GM21717 (cell line): ENCODE data around the gene MRTFB.
A peak's percentile ranks its signal among the peaks of the same experiment; 100 is the strongest.
"Not testable (repeated sequence)": the region's sequence is repeated elsewhere in the genome, so short reads cannot be mapped to it uniquely, and the experiment has no call there.

ENCODE experiments used
- ATAC-seq: cut with Tn5 transposase; IDR thresholded peaks from one replicate; pipeline ENCODE4 v1.9.1; 2021; ENCODE audit warnings: mild to moderate bottlenecking, moderate library complexity; ENCODE audit not compliant: unreplicated experiment

The MRTFB gene, protein sequence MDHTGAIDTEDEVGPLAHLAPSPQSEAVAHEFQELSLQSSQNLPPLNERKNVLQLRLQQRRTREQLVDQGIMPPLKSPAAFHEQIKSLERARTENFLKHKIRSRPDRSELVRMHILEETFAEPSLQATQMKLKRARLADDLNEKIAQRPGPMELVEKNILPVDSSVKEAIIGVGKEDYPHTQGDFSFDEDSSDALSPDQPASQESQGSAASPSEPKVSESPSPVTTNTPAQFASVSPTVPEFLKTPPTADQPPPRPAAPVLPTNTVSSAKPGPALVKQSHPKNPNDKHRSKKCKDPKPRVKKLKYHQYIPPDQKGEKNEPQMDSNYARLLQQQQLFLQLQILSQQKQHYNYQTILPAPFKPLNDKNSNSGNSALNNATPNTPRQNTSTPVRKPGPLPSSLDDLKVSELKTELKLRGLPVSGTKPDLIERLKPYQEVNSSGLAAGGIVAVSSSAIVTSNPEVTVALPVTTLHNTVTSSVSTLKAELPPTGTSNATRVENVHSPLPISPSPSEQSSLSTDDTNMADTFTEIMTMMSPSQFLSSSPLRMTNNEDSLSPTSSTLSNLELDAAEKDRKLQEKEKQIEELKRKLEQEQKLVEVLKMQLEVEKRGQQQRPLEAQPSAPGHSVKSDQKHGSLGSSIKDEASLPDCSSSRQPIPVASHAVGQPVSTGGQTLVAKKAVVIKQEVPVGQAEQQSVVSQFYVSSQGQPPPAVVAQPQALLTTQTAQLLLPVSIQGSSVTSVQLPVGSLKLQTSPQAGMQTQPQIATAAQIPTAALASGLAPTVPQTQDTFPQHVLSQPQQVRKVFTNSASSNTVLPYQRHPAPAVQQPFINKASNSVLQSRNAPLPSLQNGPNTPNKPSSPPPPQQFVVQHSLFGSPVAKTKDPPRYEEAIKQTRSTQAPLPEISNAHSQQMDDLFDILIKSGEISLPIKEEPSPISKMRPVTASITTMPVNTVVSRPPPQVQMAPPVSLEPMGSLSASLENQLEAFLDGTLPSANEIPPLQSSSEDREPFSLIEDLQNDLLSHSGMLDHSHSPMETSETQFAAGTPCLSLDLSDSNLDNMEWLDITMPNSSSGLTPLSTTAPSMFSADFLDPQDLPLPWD

DNA sequence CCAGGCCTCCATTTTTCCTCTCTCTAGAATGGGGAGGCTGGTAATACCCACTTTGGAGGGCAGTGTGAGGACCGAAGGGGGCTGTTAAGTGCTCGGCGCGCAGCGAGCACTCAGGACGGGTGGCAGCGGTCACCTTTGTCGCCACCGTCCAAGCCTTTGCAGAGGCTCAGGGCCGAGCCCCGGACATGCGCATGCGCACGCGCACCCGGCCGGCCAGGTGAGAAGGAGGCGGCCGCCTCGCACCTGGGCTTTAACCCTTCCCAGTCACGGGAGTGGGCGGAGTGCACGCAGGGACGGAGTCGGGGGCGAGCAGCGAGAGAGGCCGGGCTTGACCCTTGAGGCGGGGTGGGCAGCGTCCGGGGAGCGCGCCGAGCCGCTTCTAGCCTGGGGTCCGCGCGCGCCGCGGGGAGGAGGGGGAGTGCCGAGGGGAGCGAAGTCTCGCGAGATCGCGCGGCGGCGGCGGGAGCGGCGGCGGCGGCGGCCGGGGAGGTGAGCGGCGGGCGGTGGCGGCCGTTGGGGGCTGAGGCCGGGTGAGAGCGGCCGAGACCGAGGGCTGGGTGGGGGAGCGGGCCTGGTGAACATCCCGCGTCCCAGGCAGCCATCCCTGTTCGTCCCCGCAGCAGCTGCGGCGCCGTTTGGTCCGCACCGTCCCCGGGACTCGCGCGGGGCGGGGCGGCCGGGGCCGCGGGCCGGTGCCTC is at the start of gene MRTFB:
Gene MRTFB, plus strand, starts transcription at position 443 of the 699 bp plus-strand sequence. CDS start 69,288 bp downstream, outside the sequence.
- peak; percentile 81 for ATAC-seq

DNA sequence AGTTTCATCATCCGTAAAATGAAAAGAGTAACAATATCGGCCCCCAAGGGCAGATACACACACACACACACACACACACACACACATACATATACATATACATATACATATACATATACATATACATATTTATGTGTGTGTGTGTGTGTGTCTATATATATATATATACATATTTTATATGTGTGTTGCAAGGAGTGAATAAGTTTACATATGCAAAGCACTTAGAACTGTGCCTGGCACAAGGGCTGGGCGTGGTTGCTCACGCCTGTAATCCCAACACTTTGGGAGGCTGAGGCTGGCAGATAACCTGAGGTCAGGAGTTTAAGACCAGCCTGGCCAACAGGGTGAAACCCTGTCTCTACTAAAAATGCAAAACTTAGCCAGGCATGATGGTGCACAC is 47.6 kb upstream of the MRTFB start:
- not testable (repeated sequence) for ATAC-seq

DNA sequence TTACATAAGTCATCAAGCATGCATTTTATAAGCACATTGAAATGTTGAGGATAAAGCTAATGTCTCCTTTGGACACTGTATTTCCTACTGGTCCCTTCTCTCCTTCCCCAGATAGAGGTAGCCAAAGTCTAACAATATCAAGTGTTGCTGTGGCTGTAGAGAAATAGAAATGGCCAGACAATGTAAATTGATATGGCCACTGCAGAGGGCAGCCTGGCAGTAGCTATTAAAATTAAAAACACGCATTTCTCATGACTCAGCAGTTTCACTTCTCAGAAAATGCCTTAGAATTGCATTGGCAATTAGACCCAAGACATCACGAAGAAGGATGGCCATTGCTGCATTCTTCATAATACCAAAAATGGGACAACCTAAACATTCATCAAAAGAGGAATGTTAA is 46.8 kb upstream of the MRTFB start:
- no peak for ATAC-seq

DNA sequence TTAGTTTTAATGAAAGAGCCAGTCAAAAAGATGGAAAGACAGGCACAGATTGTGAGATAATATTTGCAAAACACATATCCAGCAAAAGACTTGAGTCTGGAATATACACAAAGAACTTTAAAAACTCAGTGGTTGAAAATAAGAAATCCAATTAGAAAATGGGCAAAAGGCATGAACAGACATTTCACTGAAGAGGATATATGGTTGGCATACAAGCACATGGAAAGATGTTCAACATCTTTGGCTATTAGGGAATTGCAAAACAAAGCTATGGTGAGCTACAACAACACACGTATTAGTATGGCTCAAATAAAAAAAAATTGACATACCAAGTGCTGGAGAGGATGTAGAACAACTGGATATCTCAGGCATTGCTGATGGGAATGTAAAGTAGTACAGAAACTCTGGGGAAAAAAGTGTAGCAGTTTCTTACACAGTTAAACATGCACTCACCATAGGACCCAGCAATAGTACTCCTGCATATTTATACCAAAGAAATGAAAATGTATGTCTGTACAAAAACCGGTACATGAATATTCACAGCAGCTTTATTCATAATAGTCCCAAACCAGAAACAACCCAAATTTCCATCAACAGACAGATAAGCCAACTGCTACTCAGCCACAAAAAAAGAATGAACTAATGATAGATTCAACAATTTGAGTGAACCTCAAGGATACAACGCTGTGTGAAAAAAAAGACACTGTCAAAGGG is 44.4 kb upstream of the MRTFB start:
- no peak for ATAC-seq

DNA sequence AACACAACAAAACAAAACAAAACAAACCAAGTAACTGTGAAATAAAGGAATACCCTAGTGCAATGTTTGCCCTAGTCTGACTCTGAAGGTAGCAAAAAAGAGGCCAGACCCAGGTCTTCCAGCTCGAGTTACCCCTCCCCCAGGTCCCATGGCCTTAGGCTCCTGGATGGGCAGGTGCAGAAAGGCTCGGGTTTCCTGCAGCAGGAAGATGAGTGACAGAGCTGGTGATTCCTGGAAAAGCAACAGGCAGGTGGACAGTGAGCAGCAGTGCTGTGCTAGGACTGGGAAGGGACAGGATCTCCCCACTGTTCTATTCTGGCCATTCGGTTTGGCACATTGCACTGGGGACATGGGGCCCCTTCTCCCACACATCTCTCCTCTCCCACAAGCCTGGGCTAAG is 42.9 kb upstream of the MRTFB start:
- ATAC-seq, result no peak

DNA sequence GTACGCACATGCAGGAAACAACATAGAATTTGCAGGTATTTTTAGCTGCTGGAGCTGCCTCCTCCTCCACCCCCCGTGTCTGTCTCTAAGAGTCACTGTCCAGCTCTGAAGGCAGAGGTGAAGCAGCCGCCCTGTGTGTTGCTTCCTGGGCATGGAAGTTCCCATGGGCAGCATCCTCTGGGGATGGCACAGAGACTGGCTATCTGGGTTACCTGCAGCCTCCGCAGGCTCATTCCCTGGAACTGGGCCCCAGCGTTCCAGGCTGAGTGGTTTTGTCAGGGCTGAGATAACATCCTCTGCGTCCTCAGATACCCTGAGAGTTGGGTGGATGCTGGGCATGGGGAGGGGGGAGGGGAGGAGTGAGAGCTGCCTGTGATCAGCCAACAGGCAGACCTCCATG is 41.5 kb upstream of the MRTFB start:
- ATAC-seq, result no peak

DNA sequence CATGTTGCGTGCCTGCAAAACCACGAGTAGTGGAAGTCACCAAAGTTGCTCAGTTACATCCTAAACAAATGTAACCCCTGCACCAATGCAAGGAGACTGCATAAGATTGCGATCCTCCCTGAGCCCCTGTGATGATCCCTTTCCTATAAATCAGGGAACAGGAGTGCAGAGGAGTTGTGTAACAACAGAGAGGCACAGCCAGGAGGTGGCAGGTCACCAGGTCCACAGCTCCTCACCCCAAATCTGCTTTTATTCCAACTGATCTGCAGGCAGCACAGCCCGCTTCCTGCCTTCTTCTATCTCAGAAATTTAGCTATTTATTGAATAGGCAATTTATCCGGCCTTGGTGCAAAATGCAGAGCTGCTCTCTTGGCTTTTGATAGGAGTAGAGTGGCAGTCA is 36.0 kb upstream of the MRTFB start:
- no peak for ATAC-seq

DNA sequence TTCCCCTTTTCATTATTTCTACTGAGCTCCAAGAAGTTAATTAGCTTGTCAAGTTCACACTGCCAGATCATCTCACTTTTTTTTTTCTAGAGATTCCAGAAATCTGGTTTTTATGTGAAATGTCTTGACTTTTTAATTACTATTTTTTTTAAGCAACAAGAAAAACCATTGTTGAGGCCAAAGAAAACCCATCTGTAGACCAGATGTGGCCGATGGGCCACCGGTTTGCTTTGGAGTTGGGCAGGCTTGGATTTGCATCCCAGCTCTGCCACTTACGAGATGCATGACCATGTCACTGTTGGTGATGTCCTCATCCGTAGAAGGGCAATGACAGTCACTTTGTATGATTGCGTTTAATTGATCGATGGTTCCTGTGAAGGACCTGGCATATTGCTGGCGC is 34.2 kb upstream of the MRTFB start:
- ATAC-seq, result no peak

DNA sequence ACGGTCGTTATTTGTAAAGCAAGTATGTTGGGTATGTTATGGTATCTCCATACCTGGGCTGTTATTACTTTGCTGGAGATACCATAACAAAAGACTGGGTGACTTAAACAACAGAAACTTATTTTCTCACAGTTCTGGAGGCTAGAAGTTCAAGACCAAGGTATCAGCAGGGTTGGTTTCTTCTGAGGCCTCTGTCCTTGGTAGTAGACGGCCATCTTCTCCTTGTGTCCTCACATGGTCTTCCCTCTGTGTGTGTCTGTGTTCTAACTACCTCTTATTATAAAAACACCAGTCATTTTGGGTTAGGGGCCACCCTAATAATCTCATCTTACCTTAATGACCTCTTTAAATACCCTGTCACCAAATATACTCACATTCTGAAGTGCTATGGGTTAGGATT is 33.2 kb upstream of the MRTFB start:
- ATAC-seq, result no peak

DNA sequence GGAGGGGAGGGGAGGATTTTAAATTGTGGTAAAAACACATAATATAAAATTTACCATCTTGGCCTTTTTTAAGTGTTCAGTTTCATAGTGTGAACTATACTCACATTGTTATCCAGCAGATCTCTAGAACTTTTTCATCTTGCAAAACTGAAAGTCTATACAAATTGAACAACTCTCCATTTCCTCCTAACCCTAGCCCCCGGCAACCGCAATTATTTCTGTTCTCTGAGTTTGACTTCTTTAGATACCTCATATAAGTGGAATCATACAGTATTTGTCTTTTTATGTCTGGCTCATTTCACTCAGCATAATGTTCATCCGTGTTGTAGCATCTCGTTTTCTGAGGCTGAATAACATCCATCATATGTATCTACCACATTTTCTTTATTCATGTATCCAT is 30.0 kb upstream of the MRTFB start:
- ATAC-seq, result no peak

DNA sequence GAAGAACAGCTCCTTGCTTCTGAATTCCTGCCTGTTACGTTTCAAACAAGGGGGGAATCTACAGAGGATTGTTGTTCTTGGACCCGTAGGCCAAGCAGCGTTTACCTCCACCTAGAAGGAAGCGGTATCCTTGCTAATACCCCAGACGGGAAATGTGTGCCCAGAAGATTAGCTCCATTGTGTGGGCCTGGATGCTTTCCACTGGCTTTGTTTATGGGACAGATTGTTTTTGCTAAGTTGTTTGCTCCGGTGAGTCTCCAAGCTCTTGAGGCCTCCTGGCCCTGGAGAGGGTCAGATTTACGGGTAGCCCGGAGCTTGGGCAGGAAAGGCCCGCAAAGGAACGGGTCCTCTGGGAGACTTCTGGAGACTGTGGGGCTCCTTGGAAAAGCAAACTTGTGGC is 28.4 kb upstream of the MRTFB start:
- no peak for ATAC-seq

DNA sequence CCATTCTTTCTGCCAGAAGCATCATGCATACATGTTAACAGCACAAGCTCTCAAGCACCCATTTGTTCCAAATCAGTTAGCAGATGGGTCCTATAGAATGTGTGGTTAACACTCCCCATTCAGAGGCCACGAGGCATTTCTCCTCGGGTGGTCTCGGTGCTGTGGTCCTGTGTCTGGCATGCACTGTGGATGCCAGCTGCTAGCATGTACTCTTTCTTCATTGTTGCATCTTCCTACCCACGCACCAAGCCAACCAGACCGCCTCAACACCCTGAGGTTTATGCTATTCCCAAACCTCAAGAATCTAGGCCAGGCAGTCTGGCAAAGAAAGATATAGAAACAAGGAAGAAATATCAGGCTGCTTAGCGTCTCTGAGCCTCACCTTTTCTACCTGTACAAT is 27.8 kb upstream of the MRTFB start:
- no peak for ATAC-seq

DNA sequence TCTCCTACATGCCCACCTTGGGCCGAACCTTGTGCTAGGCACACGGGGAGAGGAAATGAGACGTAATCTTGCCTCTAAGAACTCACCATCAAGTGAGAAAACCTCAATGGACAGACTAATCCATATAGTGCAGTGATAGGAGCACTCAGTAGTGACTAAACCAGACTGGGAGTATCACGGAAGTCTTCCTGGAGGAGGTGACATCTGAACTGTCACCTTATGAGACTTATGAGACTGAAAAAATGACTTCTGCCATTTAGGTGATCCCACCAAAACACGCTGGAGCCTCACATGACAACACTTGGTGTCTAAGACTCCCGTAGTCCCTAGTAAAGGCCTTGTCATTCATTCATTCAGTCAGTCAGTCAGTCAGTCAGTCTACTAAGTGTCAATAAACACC is 27.3 kb upstream of the MRTFB start:
- ATAC-seq, result no peak

DNA sequence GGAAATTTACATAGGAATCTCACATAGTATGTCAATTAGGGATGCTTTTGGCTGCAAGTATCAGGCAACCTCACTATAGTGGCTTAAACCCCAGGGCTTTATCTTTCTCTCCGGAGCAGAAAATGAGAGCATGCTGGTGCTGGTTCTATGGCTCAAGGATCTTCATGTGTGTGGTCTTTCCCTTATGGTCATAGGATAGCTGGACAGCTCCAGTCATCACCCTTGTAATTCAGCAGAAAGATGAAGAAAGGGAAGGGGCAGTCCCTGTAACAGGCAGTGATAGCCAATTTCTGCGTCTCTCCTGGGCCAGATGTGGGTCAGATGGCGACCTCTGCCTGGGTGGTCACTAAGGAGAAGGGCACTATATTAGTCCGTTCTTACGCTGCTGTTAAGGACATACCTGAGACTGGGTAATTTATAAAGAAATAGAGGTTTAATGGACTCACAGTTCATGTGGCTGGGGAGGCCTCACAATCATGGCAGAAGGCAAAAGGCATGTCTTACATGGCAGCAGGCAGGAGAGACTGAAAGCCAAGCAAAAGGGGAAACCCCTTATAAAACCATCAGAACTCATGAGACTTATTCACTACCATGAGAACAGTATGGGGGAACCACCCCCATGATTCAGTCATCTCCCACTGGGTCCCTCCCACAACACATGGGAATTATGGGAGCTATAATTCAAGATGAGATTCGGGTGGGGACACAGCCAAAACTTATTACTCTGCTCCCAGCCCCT is 23.8 kb upstream of the MRTFB start:
- not testable (repeated sequence) for ATAC-seq

DNA sequence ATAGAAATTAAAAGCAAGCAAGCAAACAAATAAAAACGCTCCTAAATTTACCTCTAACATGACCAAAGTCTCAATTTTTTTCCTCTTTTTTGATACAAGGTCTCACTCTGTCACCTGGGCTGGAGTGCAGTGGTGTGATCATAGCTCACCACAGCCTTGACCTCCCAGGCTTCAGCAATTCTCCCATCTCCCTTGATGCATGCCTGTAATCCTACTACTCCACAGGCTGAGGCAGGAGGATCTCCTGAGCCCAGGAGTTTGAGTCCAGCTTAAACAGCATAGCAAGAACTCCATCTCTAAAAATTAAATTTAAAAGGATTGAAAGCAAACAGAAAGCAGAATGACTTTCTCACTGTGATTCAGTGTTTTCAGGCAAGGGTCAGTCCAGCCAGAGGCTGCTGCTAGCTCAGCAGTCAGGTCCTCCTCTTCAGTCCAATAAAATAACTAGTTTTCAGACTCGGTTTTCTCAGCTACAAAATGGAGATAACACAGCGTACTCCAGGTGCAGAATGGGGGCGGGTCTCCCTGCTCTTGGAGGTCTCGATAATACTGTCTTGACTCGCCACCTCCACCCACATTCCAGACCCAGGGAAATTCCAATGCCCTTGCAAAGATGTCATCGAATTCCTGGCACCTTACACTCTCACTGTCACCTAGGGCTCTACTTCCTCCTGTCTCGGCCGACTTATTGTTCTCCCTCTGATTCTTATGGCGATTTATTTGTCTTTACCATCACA is 20.7 kb upstream of the MRTFB start:
- no peak for ATAC-seq

DNA sequence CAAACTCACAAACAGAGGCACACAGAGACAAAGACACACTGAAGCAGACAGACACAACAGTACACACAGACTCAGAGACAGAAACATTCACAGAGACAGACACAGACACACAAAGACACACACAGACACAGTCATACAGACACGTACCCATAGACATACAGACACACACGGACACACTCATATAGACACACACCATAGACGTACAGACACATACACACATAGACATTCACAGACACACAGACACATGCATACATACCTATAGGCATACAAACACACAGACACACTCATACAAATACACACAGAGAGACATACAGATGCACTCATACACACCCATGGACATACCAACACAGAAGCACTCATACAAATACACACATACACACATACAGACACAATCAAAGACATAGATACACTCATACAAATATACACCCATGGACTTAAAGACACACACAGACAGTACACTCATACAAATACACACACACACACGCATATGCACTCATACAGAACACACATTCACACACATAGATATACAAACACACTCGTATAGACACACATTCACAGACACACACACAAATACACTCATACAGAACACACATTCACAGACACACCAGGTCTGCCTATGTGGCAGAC is 19.9 kb upstream of the MRTFB start:
- no peak for ATAC-seq

DNA sequence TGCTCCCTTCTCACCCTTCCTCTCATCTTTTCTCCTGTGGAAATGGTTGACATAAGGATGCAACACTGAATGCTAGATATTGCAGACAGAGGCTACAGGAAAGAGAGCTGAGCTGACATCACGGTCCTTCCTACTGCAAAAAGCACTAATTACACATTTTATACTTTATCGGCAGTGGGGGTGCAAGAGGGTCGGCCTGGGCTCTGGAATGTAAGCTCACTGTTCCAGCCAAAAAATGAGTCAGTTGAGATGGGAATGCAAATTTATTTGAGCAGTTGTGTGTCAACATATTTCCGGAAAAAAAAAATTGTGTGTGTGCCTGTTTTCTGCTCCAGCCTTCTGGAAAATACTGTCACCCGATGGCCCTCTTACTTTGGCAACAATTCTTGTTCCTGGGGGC is 14.1 kb upstream of the MRTFB start:
- ATAC-seq, result no peak

DNA sequence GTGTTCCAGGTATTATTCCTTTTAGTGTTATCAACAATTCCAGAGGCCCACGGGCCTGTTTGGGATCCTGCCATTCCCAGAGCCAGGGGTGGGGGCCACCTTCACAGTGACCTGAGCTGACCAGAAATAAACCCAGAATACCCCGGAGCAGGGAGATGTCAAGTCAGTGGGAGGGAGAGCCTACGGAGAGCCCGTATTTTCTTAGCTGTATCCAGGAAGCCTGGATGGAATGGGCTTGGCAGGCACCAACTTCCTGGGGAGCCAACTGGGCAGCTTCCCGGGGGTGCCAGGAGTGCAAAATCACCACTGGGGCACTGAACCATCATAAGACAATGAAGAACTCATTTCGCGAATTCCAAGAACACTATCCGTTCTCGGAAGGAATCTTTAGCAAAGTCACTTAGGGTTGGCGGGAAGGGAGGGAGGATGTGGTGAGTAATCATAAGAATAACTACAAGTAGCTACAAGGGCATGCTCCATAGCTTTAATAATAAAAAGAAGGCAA is 13.2 kb upstream of the MRTFB start:
- no peak for ATAC-seq
